GM12878 (cell line): ENCODE results near the gene INTS7. TPM values are rescaled to one million over a fixed set of nuclear protein-coding genes. Genes with fewer than 3 reads are reported as not detected.

Source experiments
- ATAC-seq: fragments of 200-7000 bp; cut with Tn5 transposase; 3 replicates; pipeline ENCODE4 v1.9.1; 2020; ENCODE audit warnings: mild to moderate bottlenecking, moderate library complexity
- BruUV-seq: library from RNA; stranded (reverse); fragments of 400-500 nt; replicated peaks from 2 replicates; lab custom pipeline; 2021; lab: Mats Ljungman, UMichigan
- CTCF ChIA-PET: fragments of 300-600 bp; sonication (Branson Sonifier 250); formaldehyde crosslinking; extraction: SDS; loops from one replicate; lab custom pipeline; 2021; ENCODE audit warnings: inconsistent platforms; lab: Yijun Ruan, JAX
- POLR2A ChIA-PET: fragments of 350-600 bp; formaldehyde crosslinking; extraction: SDS; loops from one replicate; lab custom pipeline; 2021; ENCODE audit warnings: inconsistent platforms; lab: Charles Lee
- RAD21 ChIA-PET: fragments of 300-600 bp; sonication (Branson Sonifier 250); formaldehyde crosslinking; loops from one replicate; lab custom pipeline; 2023; ENCODE audit warnings: antibody characterized with exemption; ENCODE audit not compliant: unreplicated experiment; lab: Charles Lee
- SMC1A ChIA-PET: fragments of 300-600 bp; sonication (Branson Sonifier 250); formaldehyde crosslinking; loops from one replicate; lab custom pipeline; 2023; ENCODE audit not compliant: unreplicated experiment, uncharacterized antibody; lab: Charles Lee
- DNase-seq: peaks from one replicate; pipeline ENCODE4 v3.0.0-alpha.2; 2011; ENCODE audit warnings: low read depth, low spot score
- FAIRE-seq: peaks from 3 replicates; lab custom pipeline; 2011; peaks lifted over from hg19 to GRCh38; lab: Jason Lieb, UNC
- H2AFZ ChIP-seq: 2 replicates; pipeline ENCODE4 v1.6.0; 2011; ENCODE audit warnings: low read depth, low read length, control low read depth; ENCODE audit not compliant: control insufficient read depth
- H3K27ac ChIP-seq: 2 replicates; pipeline ENCODE4 v1.5.1; 2011; ENCODE audit warnings: control low read depth; ENCODE audit not compliant: control insufficient read depth, insufficient read depth
- H3K27me3 ChIP-seq, 2 experiments: replicated peaks in 1 of 2; 2 replicates each; pipeline versions ENCODE4 v1.6.0 to v1.6.1; 2011; ENCODE audit warnings: low read length in 1 of 2; ENCODE audit not compliant: control insufficient read depth in 2 of 2, insufficient read depth in 2 of 2
- H3K36me3 ChIP-seq, 2 experiments: 2 replicates each; pipeline ENCODE4 v1.5.1; 2011; ENCODE audit warnings: low read length in 1 of 2; ENCODE audit not compliant: control insufficient read depth in 2 of 2, insufficient read depth in 2 of 2
- H3K4me1 ChIP-seq: 2 replicates; pipeline ENCODE4 v1.6.1; 2011; ENCODE audit warnings: mild to moderate bottlenecking, low read length, moderate library complexity, mixed read lengths; ENCODE audit not compliant: control insufficient read depth, insufficient read depth
- H3K4me2 ChIP-seq: 2 replicates; pipeline ENCODE4 v1.6.0; 2011; ENCODE audit warnings: control low read depth; ENCODE audit not compliant: control insufficient read depth, insufficient read depth
- H3K4me3 ChIP-seq: fragments of 200-600 bp; sonication (generic); 2 replicates; pipeline ENCODE4 v1.5.1; 2016
- H3K79me2 ChIP-seq: 2 replicates; pipeline ENCODE4 v1.6.0; 2011; ENCODE audit warnings: low read length; ENCODE audit not compliant: control insufficient read depth, insufficient read depth
- H3K9ac ChIP-seq: 2 replicates; pipeline ENCODE4 v1.8.0; 2011; ENCODE audit warnings: low read length, control low read depth, mixed read lengths; ENCODE audit not compliant: control insufficient read depth, insufficient read depth
- H3K9me3 ChIP-seq: replicated peaks from 3 replicates; pipeline ENCODE4 v1.5.1; 2011; ENCODE audit warnings: mild to moderate bottlenecking, low read length; ENCODE audit not compliant: control insufficient read depth, insufficient read depth
- H4K20me1 ChIP-seq: 2 replicates; pipeline ENCODE4 v1.6.0; 2011; ENCODE audit not compliant: control insufficient read depth, insufficient read depth
- ATF7 ChIP-seq: fragments of 450-650 bp; IDR thresholded peaks from 2 replicates; pipeline ENCODE4 v1.6.1; 2016; ENCODE audit warnings: low read depth, mild to moderate bottlenecking
- FOS ChIP-seq: IDR thresholded peaks from 3 replicates; pipeline ENCODE4 v1.6.1; 2011; ENCODE audit warnings: borderline replicate concordance; ENCODE audit not compliant: insufficient read length; ENCODE audit errors: extremely low read depth
- FOXM1 ChIP-seq: IDR thresholded peaks from 2 replicates; pipeline ENCODE4 v1.6.1; 2012; ENCODE audit warnings: low read depth, mild to moderate bottlenecking, inconsistent platforms, low read length, moderate library complexity
- IRF4 ChIP-seq: IDR thresholded peaks from 2 replicates; pipeline ENCODE4 v1.6.1; 2011; ENCODE audit warnings: low read depth, low read length
- MEF2B ChIP-seq: fragments of 450-650 bp; IDR thresholded peaks from 2 replicates; pipeline ENCODE4 v1.6.1; 2018; ENCODE audit warnings: mild to moderate bottlenecking, moderate library complexity; ENCODE audit not compliant: partially characterized antibody, poor library complexity, severe bottlenecking
- NR2F1 ChIP-seq: fragments of 450-650 bp; conservative IDR thresholded peaks from 2 replicates; pipeline ENCODE4 v1.6.1; 2017; ENCODE audit warnings: mild to moderate bottlenecking
- NRF1 ChIP-seq: conservative IDR thresholded peaks from 2 replicates; pipeline ENCODE4 v1.6.1; 2011; ENCODE audit warnings: mild to moderate bottlenecking, low read depth, low read length, improper control_type of control experiment
- SIX5 ChIP-seq: IDR thresholded peaks from 2 replicates; pipeline ENCODE4 v1.6.1; 2011; ENCODE audit warnings: mild to moderate bottlenecking, low read depth, low read length, moderate library complexity; ENCODE audit not compliant: severe bottlenecking
- STAT3 ChIP-seq: IDR thresholded peaks from 2 replicates; pipeline ENCODE4 v1.6.1; 2011; ENCODE audit warnings: low read depth, low read length, improper control_type of control experiment
- WGBS: methylation state at CpG from one replicate; pipeline ENCODE4 v1.1.6; 2016; ENCODE audit warnings: low lambda C conversion rate; ENCODE audit not compliant: insufficient replicate concordance, insufficient coverage; ENCODE audit errors: missing lambda C conversion rate; 5-methylcytosine and 5-hydroxymethylcytosine counted together
- in situ Hi-C: fragments of 300-500 bp; cut with MboI; formaldehyde crosslinking; loops from 9 replicates; pipeline ENCODE4 v1.14.3; 2018; ENCODE audit warnings: mixed read lengths
- intact Hi-C: fragments of 100-400 bp; cut with micrococcal nuclease; formaldehyde crosslinking; loops from one replicate; pipeline ENCODE4 v1.14.2; 2022; ENCODE audit not compliant: unreplicated experiment
- polyA plus RNA-seq, 11 experiments: library from polyadenylated mRNA; depleted of rRNA in 4 of 11; unstranded in 6 of 11; stranded (reverse) in 5 of 11; fragments of >200 nt; fragmentation: Nextera tagmentation in 4 of 11; fragmentation: Illumina TruSeq in 1 of 11; extraction: Ambion mirVana in 4 of 11; extraction: Trizol in 1 of 11; gene quantifications; 1 replicate in 1 of 11; 2 replicates in 10 of 11; pipeline versions ENCODE4 v1.2.1 to v1.2.3, GENCODE V29; 2011 to 2016; ENCODE audit warnings: inconsistent platforms in 2 of 11, missing spikeins in 2 of 11, low read depth in 1 of 11
- total RNA-seq, 4 experiments: library from RNA; depleted of rRNA in 3 of 4; stranded (reverse); fragments of >200 nt in 3 of 4; fragmentation: Illumina TruSeq in 1 of 4; extraction: Trizol in 1 of 4; gene quantifications; 2 replicates each; pipeline versions ENCODE4 v1.2.1 to v1.2.3, GENCODE V29; 2013 to 2021
- TF ChIP-seq, protein P1 (sequence below): fragments of 450-650 bp; IDR thresholded peaks from 2 replicates; pipeline ENCODE4 v1.6.1; 2017; ENCODE audit warnings: borderline replicate concordance
- TF ChIP-seq, protein P2 (sequence below): IDR thresholded peaks from 2 replicates; pipeline ENCODE4 v1.6.1; 2011; ENCODE audit warnings: mild to moderate bottlenecking, low read depth, low read length, moderate library complexity; ENCODE audit not compliant: insufficient replicate concordance
- TF ChIP-seq, protein P3 (sequence below): IDR thresholded peaks from 2 replicates; pipeline ENCODE4 v1.6.1; 2012; ENCODE audit warnings: low read length, inconsistent platforms
- TF ChIP-seq, protein P4 (sequence below): fragments of 450-650 bp; formaldehyde crosslinking; IDR thresholded peaks from 2 replicates; pipeline ENCODE4 v1.4.0; 2020; ENCODE audit warnings: mild to moderate bottlenecking, moderate library complexity

INTS7 gene
- total and polyA plus RNA-seq, 10 of the 15 experiments (the other 5 are each of a cell fraction or from before 2014, with no cell fraction given) = 17.1 to 49.1 (median 26.8) TPM

DNA sequence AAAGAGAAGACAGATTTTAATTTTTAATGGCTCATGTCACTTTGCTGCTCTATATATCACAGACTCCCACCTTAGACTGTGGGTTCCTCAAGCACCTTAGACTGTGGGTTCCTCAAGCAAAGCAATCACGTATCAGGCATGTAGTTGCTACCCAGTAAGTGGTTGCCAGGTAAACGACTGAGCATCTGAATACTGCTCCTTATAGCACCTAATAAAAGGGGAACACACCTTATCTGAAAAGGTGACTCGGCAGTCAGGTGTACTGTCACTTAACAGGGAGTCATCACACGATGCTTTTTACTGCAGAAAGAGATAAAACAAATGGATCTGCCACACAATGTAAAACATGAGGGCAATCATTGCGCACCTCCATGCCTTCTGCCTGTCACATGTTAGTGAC, 112.3 kb downstream of the INTS7 start (continued):
- TF ChIP-seq MEF2B (no peak), NR2F1 (no peak), FOS (no peak), SIX5 (no peak), STAT3 (no peak)
- TF ChIP-seq, protein P1, sequence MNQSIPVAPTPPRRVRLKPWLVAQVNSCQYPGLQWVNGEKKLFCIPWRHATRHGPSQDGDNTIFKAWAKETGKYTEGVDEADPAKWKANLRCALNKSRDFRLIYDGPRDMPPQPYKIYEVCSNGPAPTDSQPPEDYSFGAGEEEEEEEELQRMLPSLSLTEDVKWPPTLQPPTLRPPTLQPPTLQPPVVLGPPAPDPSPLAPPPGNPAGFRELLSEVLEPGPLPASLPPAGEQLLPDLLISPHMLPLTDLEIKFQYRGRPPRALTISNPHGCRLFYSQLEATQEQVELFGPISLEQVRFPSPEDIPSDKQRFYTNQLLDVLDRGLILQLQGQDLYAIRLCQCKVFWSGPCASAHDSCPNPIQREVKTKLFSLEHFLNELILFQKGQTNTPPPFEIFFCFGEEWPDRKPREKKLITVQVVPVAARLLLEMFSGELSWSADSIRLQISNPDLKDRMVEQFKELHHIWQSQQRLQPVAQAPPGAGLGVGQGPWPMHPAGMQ = no peak
- TF ChIP-seq, protein P2, sequence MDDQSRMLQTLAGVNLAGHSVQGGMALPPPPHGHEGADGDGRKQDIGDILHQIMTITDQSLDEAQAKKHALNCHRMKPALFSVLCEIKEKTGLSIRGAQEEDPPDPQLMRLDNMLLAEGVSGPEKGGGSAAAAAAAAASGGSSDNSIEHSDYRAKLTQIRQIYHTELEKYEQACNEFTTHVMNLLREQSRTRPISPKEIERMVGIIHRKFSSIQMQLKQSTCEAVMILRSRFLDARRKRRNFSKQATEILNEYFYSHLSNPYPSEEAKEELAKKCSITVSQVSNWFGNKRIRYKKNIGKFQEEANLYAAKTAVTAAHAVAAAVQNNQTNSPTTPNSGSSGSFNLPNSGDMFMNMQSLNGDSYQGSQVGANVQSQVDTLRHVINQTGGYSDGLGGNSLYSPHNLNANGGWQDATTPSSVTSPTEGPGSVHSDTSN = no peak
- TF ChIP-seq, protein P3, sequence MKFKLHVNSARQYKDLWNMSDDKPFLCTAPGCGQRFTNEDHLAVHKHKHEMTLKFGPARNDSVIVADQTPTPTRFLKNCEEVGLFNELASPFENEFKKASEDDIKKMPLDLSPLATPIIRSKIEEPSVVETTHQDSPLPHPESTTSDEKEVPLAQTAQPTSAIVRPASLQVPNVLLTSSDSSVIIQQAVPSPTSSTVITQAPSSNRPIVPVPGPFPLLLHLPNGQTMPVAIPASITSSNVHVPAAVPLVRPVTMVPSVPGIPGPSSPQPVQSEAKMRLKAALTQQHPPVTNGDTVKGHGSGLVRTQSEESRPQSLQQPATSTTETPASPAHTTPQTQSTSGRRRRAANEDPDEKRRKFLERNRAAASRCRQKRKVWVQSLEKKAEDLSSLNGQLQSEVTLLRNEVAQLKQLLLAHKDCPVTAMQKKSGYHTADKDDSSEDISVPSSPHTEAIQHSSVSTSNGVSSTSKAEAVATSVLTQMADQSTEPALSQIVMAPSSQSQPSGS = no peak

DNA sequence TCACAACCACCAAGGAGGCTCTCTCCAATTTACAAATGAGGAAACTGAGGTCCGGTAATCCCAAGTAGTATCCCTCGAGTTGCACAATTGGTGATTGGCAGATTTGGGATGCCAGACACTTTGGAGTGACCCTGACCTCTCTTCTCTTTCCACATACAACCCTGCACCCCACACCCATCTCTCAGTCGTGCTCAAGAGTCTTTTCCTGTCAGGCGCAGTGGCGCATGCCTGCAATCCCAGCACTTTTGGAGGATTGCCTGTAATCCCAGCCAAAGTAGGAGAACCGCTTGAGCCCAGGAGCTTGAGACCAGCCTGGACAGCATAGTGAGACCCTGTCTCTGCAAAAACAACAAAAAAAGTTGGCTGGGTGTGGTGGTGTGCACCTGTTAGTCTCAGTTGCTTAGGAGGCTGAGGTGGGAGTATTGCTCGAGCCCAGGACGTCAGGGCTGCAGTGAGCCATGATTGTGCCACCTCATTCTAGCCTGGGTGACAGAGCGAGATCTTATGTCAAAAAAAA, 113.7 kb downstream of the INTS7 start:
- in situ Hi-C loops = no loop called here
- no peaks in the 10 kb centered on the region for H3K4me1 ChIP-seq
- intact Hi-C loops = no loop called here
- DNase-seq = no peak
- BruUV-seq = no TSS peak
- H3K9ac ChIP-seq = no peak overlapping the region
- no peaks in the 10 kb centered on the region for H4K20me1 ChIP-seq
- no peaks in the 10 kb centered on the region for H3K79me2 ChIP-seq
- CTCF ChIA-PET = no interaction called here
- no peak overlapping the region for H3K27ac ChIP-seq
- H3K36me3 ChIP-seq = no peaks in the 10 kb centered on the region
- H3K4me2 ChIP-seq = no peak overlapping the region
- WGBS = 74% methylated on average over 9 of the region's 9 CpGs
- RAD21 ChIA-PET = no interaction called here
- no peaks in the 10 kb centered on the region for H3K27me3 ChIP-seq
- POLR2A ChIA-PET = no interaction called here
- SMC1A ChIA-PET = interaction anchor here (1.2 to 1.3 kb wide), 2 partner anchors 8 to 19 kb away, joined by 3 read pairs; no protein-coding TSS in a partner anchor
- H2AFZ ChIP-seq = no peak overlapping the region
- no peaks in the 10 kb centered on the region for H3K9me3 ChIP-seq
- ATAC-seq = no peak
- no peak for FAIRE-seq
- no peak overlapping the region for H3K4me3 ChIP-seq
- TF ChIP-seq, protein P4, sequence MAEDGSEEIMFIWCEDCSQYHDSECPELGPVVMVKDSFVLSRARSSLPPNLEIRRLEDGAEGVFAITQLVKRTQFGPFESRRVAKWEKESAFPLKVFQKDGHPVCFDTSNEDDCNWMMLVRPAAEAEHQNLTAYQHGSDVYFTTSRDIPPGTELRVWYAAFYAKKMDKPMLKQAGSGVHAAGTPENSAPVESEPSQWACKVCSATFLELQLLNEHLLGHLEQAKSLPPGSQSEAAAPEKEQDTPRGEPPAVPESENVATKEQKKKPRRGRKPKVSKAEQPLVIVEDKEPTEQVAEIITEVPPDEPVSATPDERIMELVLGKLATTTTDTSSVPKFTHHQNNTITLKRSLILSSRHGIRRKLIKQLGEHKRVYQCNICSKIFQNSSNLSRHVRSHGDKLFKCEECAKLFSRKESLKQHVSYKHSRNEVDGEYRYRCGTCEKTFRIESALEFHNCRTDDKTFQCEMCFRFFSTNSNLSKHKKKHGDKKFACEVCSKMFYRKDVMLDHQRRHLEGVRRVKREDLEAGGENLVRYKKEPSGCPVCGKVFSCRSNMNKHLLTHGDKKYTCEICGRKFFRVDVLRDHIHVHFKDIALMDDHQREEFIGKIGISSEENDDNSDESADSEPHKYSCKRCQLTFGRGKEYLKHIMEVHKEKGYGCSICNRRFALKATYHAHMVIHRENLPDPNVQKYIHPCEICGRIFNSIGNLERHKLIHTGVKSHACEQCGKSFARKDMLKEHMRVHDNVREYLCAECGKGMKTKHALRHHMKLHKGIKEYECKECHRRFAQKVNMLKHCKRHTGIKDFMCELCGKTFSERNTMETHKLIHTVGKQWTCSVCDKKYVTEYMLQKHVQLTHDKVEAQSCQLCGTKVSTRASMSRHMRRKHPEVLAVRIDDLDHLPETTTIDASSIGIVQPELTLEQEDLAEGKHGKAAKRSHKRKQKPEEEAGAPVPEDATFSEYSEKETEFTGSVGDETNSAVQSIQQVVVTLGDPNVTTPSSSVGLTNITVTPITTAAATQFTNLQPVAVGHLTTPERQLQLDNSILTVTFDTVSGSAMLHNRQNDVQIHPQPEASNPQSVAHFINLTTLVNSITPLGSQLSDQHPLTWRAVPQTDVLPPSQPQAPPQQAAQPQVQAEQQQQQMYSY (CRISPR knock-in tag) = no peak
- TF ChIP-seq NRF1 (no peak), ATF7 (no peak), FOXM1 (no peak), IRF4 (no peak)
